GM23338 (cell line): ENCODE measurements around the gene MEIOB. TPM values are rescaled to one million over a fixed set of nuclear protein-coding genes. Genes with fewer than 3 reads are reported as not detected.

Source experiments
- ATAC-seq: fragments of 200-7000 bp; cut with Tn5 transposase; 3 replicates; pipeline ENCODE4 v1.9.1; 2020
- DNase-seq: peaks from one replicate; pipeline ENCODE4 v3.0.0-alpha.2; 2015; ENCODE audit warnings: low spot score
- H2AFZ ChIP-seq: fragments of 200-600 bp; sonication (generic); 2 replicates; pipeline ENCODE4 v1.8.0; 2016; ENCODE audit warnings: antibody characterized with exemption, mild to moderate bottlenecking, moderate library complexity
- H3F3A ChIP-seq: fragments of 200-600 bp; sonication (generic); replicated peaks from 2 replicates; pipeline ENCODE4 v1.8.0; 2017; ENCODE audit warnings: antibody characterized with exemption, mixed run types, low read depth
- H3K27ac ChIP-seq: fragments of 200-600 bp; sonication (generic); 2 replicates; pipeline ENCODE4 v1.6.1; 2016; ENCODE audit warnings: low read depth
- H3K27me3 ChIP-seq: fragments of 200-600 bp; sonication (generic); 2 replicates; pipeline ENCODE4 v1.8.0; 2016; ENCODE audit warnings: mild to moderate bottlenecking, mixed run types, moderate library complexity; ENCODE audit not compliant: insufficient read depth
- H3K36me3 ChIP-seq: fragments of 200-600 bp; sonication (generic); 2 replicates; pipeline ENCODE4 v1.8.0; 2016; ENCODE audit warnings: mild to moderate bottlenecking; ENCODE audit not compliant: insufficient read depth
- H3K4me1 ChIP-seq: fragments of 200-600 bp; sonication (generic); 2 replicates; pipeline ENCODE4 v1.8.0; 2016; ENCODE audit warnings: mild to moderate bottlenecking, moderate library complexity; ENCODE audit not compliant: insufficient read depth
- H3K4me2 ChIP-seq: fragments of 200-600 bp; sonication (generic); 2 replicates; pipeline ENCODE4 v1.7.1; 2017; ENCODE audit warnings: mixed run types
- H3K4me3 ChIP-seq: fragments of 200-600 bp; sonication (generic); 2 replicates; pipeline ENCODE4 v1.6.1; 2016; ENCODE audit warnings: mixed run types
- H3K79me2 ChIP-seq: fragments of 200-600 bp; sonication (generic); replicated peaks from 2 replicates; pipeline ENCODE4 v1.8.0; 2017; ENCODE audit warnings: mild to moderate bottlenecking; ENCODE audit not compliant: insufficient read depth
- H3K9me2 ChIP-seq: fragments of 200-600 bp; sonication (generic); 2 replicates; pipeline ENCODE4 v1.8.0; 2017; ENCODE audit not compliant: insufficient read depth
- H4K20me1 ChIP-seq: fragments of 200-600 bp; sonication (generic); replicated peaks from 2 replicates; pipeline ENCODE4 v1.8.0; 2017; ENCODE audit warnings: mild to moderate bottlenecking; ENCODE audit not compliant: insufficient read depth
- H3K27ac Mint-ChIP-seq: 2 replicates; pipeline ENCODE4 v1.8.0; 2020; ENCODE audit warnings: inconsistent platforms, mild to moderate bottlenecking, moderate library complexity, mixed read lengths
- H3K27me3 Mint-ChIP-seq: 3 replicates; pipeline ENCODE4 v1.8.0; 2022; ENCODE audit warnings: low read depth, mild to moderate bottlenecking, moderate library complexity, mixed read lengths, inconsistent platforms; ENCODE audit not compliant: insufficient read depth, poor library complexity
- H3K36me3 Mint-ChIP-seq: 3 replicates; pipeline ENCODE4 v1.8.0; 2021; ENCODE audit warnings: low read depth, mild to moderate bottlenecking, inconsistent platforms, moderate library complexity, mixed read lengths
- H3K4me1 Mint-ChIP-seq: 3 replicates; pipeline ENCODE4 v1.8.0; 2020; ENCODE audit warnings: mild to moderate bottlenecking, inconsistent platforms, mixed read lengths
- H3K4me3 Mint-ChIP-seq: 3 replicates; pipeline ENCODE4 v1.8.0; 2021; ENCODE audit warnings: moderate library complexity, mild to moderate bottlenecking, inconsistent platforms, mixed read lengths
- H3K9me3 Mint-ChIP-seq: 3 replicates; pipeline ENCODE4 v1.8.0; 2020; ENCODE audit warnings: moderate library complexity, mild to moderate bottlenecking, inconsistent platforms, mixed read lengths
- CREB1 ChIP-seq: fragments of 250-450 bp; sonication (Bioruptor Pico); IDR thresholded peaks from 2 replicates; pipeline ENCODE4 v1.5.0; 2020; ENCODE audit warnings: low read depth, mild to moderate bottlenecking, moderate library complexity
- ETS1 ChIP-seq: IDR thresholded peaks from 2 replicates; pipeline ENCODE4 v1.6.1; 2016; ENCODE audit warnings: antibody characterized with exemption
- EZH2 ChIP-seq: fragments of 200-600 bp; sonication (generic); IDR thresholded peaks from one replicate; pipeline ENCODE4 v1.8.0; 2017; ENCODE audit warnings: antibody characterized with exemption, mild to moderate bottlenecking, low read depth; ENCODE audit not compliant: unreplicated experiment
- EZH2phosphoT487 ChIP-seq: fragments of 200-600 bp; sonication (generic); IDR thresholded peaks from one replicate; pipeline ENCODE4 v1.8.1; 2018; ENCODE audit warnings: antibody characterized with exemption; ENCODE audit not compliant: unreplicated experiment
- NANOG ChIP-seq: IDR thresholded peaks from 2 replicates; pipeline ENCODE4 v1.6.1; 2016; ENCODE audit warnings: antibody characterized with exemption, borderline replicate concordance
- POLR2AphosphoS5 ChIP-seq: IDR thresholded peaks from 2 replicates; pipeline ENCODE4 v1.6.1; 2016; ENCODE audit warnings: antibody characterized with exemption, low read depth
- REST ChIP-seq: IDR thresholded peaks from one replicate; pipeline ENCODE4 v1.6.1; 2018; ENCODE audit warnings: antibody characterized with exemption; ENCODE audit not compliant: unreplicated experiment
- ZNF331 ChIP-seq: fragments of 250-450 bp; sonication (Bioruptor Pico); IDR thresholded peaks from 2 replicates; pipeline ENCODE4 v1.5.0; 2020; ENCODE audit warnings: low read depth, mild to moderate bottlenecking, moderate library complexity
- ZNF462 ChIP-seq: fragments of 250-450 bp; sonication (Bioruptor Pico); IDR thresholded peaks from 2 replicates; pipeline ENCODE4 v1.5.0; 2020; ENCODE audit warnings: mild to moderate bottlenecking, moderate library complexity
- polyA plus RNA-seq: library from polyadenylated mRNA; unstranded; fragments of >200 nt; fragmentation: Nextera tagmentation; extraction: Ambion mirVana; gene quantifications from 2 replicates; pipeline ENCODE4 v1.2.1, GENCODE V29; 2016
- total RNA-seq: library from RNA; depleted of rRNA; stranded (reverse); fragments of >200 nt; shearing (Covaris generic); gene quantifications from 2 replicates; pipeline ENCODE4 v1.2.3, GENCODE V29; 2014

MEIOB gene
- total and polyA plus RNA-seq, 2 experiments from 2014 or later, result 7.3 to 8.7 TPM

DNA sequence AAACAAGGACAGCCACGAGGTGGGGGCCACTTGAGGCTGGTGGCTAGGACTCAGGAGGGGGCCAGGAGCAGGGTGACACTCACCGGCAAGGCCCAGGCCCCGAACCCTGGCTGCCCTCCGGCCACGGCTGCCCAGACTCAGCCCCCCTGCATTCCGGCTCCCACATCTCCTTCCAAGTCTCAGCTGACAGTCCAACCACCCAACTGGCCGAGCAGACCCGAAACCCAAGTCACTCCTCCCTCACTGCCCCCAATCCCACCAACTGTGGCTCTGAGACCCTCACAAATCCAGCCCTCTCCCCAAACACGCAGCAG is 54.7 kb downstream of the MEIOB start (continued):
- no peak for TF ChIP-seq REST
- no peak for TF ChIP-seq ZNF331 (CRISPR knock-in tag)
- no peak for TF ChIP-seq ZNF462 (CRISPR knock-in tag)

- Histone ChIP-seq H4K20me1 (no peaks in the 10 kb centered on the region; the same call in 1 of the 2 replicates), H2AFZ (no peak overlapping the region), H3K36me3 (no peaks in the 10 kb centered on the region), H3K27ac (no peak overlapping the region), H3K4me1 (no peaks in the 10 kb centered on the region), H3K4me2 (no peak overlapping the region), H3K4me3 (no peak overlapping the region), H3K9me2 (no peaks in the 10 kb centered on the region), H3K79me2 (no peaks in the 10 kb centered on the region; the same call in 1 of the 2 replicates), H3K27me3 (no peaks in the 10 kb centered on the region), H3F3A (no peaks in the 10 kb centered on the region; the same call in 1 of the 2 replicates)
- no peak overlapping the region for H3K4me3 Mint-ChIP-seq
- H3K27me3 Mint-ChIP-seq, result peaks cover 4% of the 10 kb centered on the region
- H3K27ac Mint-ChIP-seq, result no peak overlapping the region
- DNase-seq (no peak), ATAC-seq (no peak)
- H3K9me3 Mint-ChIP-seq, result no peaks in the 10 kb centered on the region
- no peaks in the 10 kb centered on the region for H3K4me1 Mint-ChIP-seq
- peaks cover 6% of the 10 kb centered on the region; the same call in 2 of the 3 replicates for H3K36me3 Mint-ChIP-seq
- no peak for TF ChIP-seq NANOG
- TF ChIP-seq POLR2AphosphoS5, result no peak
- TF ChIP-seq REST, result no peak
- no peak for TF ChIP-seq ZNF331 (CRISPR knock-in tag)
- no peak for TF ChIP-seq ETS1
- no peak for TF ChIP-seq CREB1 (CRISPR knock-in tag)
- no peak for TF ChIP-seq EZH2
- no peak for TF ChIP-seq EZH2phosphoT487
Measured at GRCh38 chr16:1816396-1817275, 55.3 kb downstream of the MEIOB start.
